ENCODE results near the gene LAMA5.
"Not testable (repeated sequence)": the region's sequence is repeated elsewhere in the genome, so short reads cannot be mapped to it uniquely, and the experiment has no call there.

The LAMA5 gene

DNA sequence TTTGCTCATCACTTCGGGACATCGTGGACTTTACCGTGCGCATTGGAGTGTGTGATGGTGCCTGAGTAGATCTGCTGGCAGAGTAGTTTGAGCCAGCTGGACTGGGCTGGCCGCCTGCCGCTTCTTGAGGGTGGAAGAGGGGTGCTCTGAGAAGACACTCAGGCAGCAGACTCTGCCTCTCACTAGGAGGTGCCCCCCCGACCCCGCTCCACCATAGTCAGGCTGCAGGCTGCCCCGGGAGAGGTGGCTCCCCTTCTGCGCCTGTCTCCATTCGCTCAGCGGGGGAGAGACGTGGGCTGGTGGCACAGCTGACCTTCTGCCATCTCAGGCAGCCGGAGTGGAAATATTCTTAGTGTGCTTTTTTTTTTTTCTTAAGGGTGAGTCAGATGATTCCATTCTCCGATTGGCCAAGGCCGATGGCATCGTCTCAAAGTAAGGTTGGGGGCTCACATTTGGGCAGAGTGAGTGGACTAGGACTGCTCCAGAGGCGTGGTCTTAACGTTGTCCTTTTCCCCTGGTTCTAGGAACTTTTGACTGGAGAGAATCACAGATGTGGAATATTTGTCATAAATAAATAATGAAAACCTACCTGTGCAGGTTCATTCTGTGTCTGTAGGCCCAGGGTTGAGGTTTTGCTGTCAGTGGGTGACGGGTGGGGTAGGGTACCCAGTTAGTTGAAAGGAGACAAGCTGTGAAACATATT, 21.0 kb upstream of the LAMA5 start:
- no peak for DNase-seq

DNA sequence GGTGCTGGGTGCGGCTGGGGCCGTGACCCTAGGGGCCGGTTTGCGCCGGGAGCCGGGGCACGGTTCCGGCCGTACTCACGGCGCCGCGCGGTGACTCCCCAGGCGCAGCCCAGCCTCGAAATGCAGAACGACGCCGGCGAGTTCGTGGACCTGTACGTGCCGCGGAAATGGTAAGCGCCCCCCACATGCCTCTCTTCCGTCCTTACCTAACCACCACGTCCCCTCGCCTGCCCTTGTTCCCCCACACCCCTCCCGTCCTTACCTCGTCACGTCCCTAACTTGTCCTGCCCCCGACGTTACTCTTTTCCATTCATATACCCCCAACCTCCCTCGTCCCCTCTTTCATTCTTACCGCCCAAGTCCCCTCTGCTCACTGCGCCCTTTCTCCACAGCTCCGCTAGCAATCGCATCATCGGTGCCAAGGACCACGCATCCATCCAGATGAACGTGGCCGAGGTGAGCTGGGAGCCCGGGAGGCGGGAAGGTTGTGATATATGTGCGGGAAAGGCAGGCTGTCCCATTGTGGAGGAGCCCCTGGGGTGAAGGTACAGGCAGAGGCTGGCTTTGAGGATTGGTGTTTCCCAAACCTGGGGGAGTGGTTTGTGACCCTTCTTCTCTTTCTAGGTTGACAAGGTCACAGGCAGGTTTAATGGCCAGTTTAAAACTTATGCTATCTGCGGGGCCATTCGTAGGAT, 20.3 kb upstream of the LAMA5 start:
- DNase-seq = no peak

DNA sequence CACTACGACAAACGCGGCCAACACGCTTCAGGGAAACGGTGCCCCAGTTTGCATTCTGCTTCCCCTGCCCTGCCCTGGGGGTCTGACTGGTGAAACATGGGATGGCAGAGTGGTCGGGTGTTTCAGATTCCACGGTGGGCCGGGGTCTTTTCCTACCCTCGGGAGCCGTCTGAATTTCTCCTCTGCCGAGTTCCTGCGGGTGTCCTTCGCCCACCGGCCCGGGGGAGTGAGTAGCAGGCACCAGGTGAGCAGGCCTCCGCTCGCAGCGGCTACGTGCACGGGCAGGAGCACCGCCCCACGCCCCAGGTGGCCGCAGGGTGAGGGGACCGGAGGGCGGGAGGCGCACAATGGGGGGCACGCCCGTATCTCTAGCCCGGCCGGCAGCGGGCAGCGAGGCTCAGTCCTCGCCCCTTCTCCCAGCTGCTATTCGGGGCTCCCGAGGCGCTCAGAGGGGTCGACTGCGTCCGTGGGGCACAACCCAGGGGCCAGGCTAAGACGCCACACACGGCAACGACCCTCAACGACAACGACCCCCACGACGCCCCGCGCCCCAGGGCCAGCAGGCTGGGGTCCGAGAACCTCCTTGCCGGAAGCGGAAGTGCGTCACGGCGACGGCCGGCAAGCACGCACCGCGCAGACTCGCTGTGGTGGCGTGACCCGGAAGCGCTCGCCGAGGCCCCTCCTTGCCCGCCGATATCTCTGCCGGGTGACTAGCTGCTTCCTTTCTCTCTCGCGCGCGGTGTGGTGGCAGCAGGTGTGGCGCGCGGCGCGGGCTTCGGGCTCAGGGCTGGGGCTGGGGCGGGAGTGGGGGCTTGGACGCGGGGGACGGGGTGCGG, 19.5 kb upstream of the LAMA5 start, which contains the start of gene RPS21:
TSS of gene RPS21 (plus strand) at position 721 of the 836 bp plus-strand sequence. CDS start 236 bp downstream, outside the sequence.
- DNase-seq = peak; percentile 84 to 97

DNA sequence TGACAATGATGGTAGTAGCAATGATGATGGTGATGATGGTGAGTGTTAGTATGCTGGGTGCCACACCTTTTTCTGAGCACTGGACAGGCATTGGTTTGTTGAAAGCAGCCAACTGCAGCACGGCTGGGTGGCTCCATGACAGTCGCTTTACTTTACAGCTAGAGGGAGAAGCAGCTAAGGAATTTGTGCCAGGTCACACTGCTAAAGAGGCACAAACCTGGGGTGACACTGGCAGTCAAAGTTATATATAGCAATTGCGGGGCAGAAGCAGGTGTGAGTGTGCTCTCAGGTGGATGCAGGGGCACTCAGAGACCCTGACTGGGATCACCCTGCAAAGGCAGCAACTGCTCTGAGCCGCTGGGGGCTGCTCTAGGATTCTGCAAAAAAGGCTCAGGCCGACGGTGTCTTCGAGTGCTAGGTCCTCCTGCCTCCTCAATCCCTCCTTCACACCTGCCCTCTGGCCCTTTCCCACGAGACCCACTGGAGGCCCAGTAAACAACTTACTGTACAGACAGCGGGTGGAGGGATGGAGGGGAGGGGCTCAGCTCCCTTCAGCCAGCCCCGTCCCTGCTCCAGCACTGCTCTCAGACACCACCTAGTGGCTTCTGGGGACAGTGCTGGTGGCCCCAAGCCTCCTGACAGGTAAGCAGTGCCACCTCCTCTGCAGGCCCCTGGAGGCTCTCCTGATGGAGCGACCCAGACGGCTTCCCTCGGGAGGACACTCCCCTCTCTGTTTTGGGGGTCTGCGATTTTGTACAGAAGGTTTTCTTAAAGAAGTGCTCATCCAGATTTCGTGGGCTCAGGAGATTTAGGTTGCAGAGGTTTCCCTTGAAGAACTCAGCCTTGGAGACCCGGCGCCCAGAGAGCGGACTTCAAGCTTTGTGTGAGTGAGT, 15.4 kb upstream of the LAMA5 start:
- DNase-seq = peak; percentile 50 to 94

DNA sequence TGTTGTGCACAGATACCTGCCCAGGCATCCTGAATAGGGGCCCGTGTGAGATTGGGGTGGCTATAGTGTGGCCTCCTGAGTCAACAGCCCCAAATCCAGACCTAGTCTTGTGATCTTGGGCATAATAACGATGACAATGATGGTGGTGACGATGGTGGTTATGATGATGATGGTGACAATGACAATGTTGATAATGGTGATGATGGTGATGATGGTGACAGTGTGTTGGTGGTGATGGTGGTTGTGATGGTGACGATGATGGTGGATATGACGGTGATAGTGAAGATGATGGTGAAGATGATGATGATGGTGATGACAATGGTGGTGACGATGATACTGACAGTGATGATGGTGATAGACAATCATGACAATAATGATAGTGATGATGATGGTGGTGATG, 14.7 kb upstream of the LAMA5 start:
- no peak for DNase-seq

DNA sequence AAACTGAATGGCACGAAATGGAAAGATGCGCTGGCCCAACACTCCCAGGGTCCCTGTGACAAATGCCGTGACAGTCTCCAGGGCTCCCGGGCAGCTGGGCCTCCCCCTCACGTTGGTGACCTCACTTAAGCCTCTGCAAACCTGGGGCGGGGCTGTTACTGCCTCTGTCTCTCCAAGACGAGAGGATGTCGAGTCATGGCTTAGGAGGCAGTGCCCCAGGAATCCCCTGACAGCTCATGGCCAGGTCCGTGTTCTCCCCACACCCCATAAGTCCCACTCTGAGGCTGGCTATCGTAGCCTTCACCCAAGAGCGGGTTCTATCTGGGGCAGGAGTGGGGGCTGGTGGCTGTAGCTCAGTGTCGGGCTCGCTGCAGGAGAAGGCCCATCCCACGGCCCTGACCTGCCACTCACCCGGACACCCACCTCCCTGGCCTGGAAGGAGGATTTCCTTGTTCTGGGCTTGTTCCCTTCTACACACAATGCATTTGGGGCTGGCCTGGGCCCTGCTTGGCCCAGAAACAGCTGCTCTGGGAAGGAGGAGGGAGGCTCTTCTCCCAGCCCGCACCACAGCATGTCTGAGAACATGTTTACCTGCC, 14.2 kb upstream of the LAMA5 start:
- DNase-seq = no peak

DNA sequence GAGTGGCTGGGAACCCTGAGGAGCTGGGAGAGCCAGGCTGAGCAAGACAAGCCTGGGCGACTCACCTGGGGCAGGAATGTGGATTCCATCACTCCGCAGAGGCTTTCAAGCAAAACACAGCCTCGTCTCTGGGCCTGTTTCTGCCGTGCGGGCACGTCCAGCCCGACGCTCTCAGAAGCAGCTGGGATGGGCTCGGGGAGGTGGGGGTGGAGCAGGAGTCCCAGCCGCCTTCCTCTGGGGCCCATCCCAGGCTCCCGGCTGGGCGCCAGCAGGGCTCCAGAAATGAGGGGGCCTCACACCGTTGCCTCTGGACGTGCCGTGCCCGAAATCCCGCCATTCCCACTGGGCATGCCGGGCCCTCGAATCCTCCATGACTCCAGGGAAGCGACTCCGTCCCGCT, 11.1 kb upstream of the LAMA5 start:
- DNase-seq = no peak

DNA sequence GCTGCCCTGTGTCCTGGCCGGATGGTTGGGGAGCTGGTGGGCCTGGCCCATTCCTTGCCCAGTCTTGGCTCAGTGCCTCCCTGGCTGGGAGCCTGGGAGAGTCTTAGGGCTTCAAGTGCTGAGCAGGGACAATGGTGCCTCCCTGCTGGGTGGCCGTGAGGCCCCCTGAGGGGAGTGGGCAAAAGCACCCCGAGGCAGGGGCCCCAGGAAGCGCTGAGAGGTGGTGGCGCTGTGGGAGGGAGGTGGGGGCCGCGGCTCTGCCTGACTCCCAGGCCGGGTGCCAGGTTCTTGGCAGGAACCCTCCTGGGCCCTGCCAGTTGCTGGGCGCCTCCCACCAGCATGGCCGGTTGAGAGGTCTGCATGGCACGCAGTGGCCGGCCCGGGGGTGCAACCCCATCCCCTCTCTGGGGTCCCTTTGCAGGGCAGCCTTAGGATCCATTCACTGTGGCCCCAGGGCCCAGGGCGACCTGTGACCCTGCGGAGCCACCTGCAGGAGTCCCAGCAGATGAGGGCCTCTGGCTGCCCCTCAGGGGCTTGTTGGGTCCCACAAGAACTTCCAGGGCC, 10.6 kb upstream of the LAMA5 start:
- no peak for DNase-seq

DNA sequence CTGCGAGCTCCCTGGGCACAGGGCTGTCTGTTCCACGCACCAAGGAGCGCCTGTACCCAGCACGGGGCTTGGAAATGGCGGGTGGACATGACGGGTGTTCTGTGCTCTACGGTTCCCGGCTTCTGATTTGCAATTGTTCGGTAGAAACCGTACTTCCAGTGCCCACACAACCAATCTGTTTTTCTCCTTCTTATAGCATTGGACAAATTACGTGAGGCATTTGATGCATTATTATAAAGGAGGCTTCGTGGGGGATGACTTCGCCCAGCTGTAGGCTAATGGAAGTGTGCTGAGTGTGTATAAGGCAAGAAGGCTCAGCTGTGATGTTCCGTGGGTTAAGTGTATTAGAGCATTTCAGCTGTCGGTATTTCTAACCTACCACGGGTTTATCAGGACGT, 10.0 kb upstream of the LAMA5 start:
- no peak for DNase-seq

DNA sequence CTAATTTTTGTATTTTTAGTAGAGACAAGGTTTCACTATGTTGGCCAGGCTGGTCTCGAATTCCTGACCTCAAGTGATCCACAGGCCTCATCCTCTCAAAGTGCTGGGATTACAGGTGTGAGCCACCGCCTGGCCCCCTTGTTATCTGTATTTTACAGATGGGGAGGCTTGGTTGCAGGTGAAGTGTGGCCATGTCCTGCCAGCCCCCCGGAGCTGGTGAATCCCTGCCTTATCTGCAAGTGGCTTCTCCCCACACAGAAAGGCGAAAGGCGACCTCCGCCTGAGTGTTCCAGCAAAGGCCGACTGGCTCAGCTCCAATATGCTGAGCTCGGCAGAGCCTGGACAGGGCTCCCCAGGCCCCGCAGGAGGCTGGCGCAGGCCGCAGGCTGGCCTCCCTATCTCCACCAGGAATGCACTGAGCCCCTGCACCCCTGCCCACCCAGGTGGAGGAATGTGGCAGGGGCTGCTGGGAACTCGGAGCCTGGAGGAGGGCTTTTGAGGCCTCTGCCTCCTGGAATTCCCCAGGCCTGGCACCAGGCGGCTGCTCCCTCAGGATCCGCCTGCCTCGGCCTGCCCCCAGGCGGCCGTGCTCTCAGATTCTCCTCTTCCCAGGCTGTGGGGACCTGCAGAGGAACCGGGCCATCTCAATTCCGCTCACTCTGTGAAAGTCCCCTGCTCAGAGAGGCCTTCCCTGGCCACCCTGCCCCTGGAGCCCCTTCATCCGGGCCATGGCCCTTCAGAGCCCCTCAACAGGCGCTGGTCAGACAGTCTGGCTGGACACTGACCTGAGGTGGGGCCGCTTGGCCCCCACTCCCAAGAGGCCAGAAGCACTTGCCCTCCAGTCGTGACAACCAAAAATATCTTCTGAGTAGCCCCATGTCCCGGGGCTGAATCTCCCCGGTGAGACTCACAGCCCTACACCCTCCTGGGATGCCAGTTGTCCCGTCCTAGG, 9.3 kb upstream of the LAMA5 start:
- DNase-seq = peak in 1 of 2 experiments; percentile 41

DNA sequence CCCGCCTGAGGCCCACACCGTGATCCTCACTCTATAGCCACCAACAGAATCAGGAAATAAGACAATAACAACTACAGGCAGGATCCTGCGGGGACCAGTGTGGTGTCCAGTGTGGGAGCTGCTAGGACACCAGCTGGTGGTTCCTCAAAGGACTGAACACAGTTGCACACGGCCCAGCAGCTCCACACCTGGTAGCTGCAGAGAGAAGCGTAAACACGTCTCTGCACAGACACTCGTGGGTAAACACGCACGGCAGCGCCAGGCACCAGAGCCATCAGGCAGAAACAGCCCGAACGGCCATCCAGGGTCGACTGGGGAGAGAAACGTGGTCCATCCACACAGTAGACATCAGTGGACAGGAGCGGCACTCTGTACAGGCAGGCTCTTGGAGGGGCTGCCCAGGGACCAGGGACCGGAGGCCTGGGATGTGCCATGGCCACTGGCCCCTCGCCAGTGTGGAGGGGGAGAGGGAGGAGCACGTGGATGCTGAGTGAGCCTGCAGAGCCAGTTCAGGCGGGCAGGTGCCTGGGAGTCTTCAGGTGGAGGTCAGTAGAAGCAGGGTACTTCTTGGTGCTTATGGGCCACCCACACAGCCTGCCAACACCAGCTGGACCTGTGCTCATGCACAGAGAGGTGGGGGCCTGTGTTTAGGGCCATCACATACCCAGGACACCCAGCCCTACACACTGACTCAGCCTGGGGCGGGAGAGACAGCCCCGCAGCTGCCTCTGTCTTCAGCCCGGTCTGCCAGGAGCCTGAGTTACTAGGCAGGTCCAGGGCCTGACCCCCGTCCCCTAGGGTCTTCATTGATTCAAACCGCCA, 7.4 kb upstream of the LAMA5 start:
- DNase-seq = no peak

DNA sequence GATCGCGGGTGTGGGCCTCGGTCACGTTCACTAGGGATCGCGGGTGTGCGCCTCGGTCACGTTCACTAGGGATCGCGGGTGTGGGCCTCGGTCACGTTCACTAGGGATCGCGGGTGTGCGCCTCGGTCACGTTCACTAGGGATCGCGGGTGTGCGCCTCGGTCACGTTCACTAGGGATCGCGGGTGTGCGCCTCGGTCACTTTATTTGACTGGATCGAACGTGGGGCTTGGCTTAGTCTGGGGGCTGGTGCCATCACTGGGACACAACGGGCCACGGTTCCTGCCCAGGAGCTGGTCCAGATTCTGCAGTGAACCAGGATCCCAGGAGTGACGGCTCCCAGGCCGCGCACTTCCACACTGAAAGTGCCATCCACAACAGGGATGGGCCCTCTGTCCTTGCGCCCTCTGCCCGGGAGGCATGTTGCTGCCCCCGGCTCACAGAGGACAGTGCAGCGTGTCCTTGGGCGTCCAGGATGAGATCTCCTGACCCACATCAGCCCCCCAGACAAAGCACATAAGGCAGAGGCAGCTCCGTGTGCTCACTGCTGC, 6.6 kb upstream of the LAMA5 start:
- not testable (repeated sequence) for DNase-seq

DNA sequence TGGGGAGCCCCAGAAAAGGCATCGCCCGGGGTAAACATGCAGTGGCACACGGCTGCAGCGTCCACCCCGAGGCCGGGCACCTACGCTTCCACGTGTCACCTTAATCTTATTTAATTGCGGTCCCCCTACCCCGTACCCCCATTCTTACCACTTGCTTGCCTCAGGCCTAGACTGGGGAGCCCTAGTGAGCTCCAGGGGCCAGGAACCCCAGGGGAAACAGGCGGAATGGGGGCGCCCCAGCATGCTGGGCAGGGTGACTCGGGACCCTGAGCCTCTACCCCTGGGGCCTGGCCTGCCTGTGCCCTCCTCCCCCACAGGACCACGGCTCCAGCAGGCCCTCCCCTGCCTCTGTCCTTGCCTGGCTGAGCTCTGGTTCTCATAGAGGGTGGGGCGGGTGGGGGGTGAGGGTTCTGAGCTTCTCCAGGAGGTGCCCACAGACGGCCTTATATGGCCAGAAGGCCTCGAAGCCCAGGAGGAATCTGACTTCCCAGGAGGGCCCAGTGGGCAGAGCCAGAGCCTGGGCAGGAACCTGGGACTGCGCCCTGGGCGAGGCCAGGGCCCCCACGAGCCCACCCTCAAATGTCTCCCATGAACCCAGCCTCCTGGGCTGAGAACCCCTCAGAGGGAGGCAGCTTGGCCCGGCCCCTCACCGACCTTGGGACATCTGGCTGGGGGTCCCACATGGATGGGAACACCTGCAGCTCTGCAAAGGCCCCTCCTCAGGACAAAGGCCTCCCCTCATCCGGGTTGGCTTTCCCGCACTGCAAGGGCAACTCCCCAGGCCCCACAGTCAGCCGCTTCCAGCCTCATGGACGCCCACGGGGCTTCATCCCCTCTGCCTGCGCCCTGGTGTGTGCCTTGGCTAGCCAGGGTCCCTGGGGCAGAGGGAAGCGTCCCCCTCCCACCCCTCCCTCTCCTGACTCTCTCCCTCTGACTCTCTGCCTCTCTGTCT, 5.2 kb upstream of the LAMA5 start:
- no peak for DNase-seq

DNA sequence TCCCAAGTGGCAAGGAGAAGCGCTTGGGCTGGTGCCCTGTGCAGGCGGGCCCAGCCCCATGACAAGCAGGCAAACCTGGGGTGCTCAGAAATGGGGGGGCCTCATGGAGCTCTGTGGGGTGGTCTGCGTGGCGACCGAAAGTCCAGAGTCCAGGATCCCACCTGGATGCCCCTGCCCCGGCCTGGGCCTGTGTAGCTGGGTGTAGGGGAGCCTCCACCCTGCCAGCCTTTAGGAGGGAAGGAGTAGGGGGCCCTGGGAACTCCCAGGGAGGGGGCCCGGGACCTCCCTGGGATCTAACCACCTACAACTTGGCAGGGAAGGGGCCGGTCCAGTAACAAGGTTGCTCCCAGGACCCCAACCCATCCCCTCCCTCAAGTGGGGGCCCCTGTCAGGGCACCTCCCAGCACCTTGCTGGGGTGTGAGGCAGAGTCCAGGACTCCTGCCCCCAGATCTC, 4.5 kb upstream of the LAMA5 start:
- no peak for DNase-seq

DNA sequence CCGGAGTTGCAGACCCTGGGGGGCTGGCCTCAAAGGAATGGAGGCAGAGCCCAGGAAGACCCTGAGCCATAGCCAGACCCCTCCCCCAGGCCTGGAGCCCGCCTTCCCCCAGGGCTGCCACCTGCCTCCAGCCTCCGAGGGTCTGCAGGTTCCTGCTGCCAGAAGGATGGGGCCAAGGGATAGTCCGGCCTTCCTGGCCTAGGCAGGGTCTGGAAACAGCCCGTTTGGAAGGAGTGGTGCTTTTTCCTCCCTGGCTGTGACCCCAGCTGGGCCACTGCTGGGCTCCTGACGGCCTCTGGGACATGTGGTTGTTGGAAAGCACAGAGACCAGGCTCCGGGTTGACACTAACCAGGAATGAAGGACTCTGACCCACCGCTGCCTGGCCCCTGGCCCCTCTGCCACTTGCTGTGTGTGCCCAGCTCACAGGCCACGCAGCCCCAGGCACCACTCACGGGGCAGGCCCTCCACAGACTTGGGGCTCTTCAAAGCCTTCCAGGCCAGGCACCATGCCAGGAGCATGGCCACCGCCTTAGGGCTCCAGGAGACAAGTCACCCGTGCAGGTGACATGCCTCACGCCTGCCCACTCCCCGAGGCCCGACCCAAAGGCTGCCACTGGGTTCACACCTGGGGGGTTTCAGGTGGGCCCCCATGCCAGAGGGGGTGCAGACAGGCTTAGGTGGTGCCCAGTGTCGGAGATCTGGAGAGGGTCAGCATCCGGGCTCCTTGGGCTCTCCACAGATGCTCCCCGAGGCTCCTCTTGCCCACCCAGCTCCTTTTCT, 3.9 kb upstream of the LAMA5 start:
- no peak for DNase-seq

DNA sequence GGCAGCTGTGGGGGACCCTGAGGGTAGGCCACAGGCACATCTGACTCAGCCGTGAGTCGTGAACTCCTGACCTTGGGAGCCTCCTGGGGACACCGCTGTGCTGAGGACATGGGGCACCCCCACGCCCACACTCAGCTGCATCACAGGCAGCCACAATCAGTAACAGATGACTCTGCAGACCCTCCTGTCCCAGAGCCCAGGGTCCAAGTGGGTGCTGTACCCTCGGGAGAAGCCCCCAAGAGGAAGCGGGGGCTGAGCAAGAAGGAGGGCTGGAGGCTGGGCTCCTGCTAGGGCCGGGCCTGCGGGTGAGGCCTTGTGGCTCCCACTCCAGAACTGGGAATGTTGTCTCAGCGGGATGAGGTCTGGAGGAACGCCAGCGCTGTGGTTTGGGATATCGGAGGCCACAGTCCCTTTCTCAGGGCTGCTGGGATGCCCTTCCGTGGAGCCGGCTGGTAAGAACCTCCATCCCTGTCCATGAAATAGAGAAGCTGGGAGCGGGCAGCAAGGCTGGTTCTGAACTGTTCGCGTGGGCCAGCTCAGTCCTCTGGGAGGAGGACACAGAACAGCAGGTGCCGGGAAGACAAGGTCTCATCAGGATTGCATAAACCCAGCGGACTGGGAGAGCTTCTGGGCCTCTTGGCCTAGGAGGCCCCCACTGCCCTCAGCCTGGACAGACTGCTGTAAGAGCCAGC, 3.1 kb upstream of the LAMA5 start:
- no peak for DNase-seq

DNA sequence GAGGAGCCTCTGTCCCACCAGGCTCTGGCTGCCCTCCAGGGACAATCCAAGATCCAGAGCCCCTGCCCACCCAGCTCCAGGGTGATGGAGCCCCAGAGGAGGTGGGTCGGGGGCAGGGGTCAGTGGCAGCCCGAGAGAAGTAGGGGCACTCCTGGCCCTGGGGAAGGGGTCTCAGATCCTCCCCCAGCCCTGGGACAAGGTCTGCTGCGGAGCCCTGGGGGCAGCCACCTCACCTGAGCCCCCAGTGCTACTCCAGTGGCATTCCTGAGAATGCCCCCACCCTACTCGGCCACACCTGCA, 2.7 kb upstream of the LAMA5 start:
- DNase-seq = no peak
